Measurements from ENCODE around the gene UHRF2. TPM values are rescaled to one million over a fixed set of nuclear protein-coding genes. Genes with fewer than 3 reads are reported as not detected.

UHRF2 gene
- total and polyA plus RNA-seq, 2 donors (not counting 3 experiments of a cell fraction or from before 2014, with no cell fraction given), result 63.5 to 101 TPM

- POLR2A ChIA-PET, result no interaction called here
- dilution Hi-C loops (cut with MboI; ENCODE audit: extremely low pct_ligation_motif_present, low sequenced_read_pairs), result no loop called here
- FAIRE-seq, result no peak
These were observed 5.2 kb upstream of the UHRF2 start for GRCh38 chr9:6407778-6408177.

More at GRCh38 chr9:6407778-6408177, 5.2 kb upstream of the UHRF2 start:
- Histone ChIP-seq H3K9me1 (replicated peaks; ENCODE audit: control insufficient read depth, extremely low read depth, insufficient read depth, low read length) (no peaks in the 10 kb centered on the region), H3K4me3 (replicated peaks in 1 of 3; ENCODE audit: insufficient read depth in 1 of 3, low read depth in 1 of 3, low read length in 3 of 3) (no peak overlapping the region), H3K4me1 (ENCODE audit: control insufficient read depth, extremely low read depth, insufficient read depth, low read length) (peaks cover 4% of the 10 kb centered on the region), H3K36me3 (ENCODE audit: control insufficient read depth in 2 of 2, extremely low read depth in 1 of 2, insufficient read depth in 2 of 2, low read length in 2 of 2) (no peaks in the 10 kb centered on the region), H3K27me3 (ENCODE audit: control insufficient read depth in 2 of 2, insufficient read depth in 2 of 2, low read length in 2 of 2) (peaks cover 0 to 3% of the 10 kb centered on the region in 2 experiments), H3K9me3 (replicated peaks; ENCODE audit: control insufficient read depth, insufficient read depth, low read length) (no peaks in the 10 kb centered on the region), H3K27ac (ENCODE audit: insufficient read depth, low read depth, low read length) (no peak overlapping the region), H3K4me2 (ENCODE audit: insufficient read depth, low read length) (no peak overlapping the region), H4K20me1 (replicated peaks; ENCODE audit: control insufficient read depth, extremely low read depth, insufficient read depth, low read length) (no peaks in the 10 kb centered on the region), H2AFZ (ENCODE audit: low read depth, low read length) (no peak overlapping the region), H3K79me2 (ENCODE audit: control insufficient read depth, insufficient read depth, low read length) (no peaks in the 10 kb centered on the region), H3K9ac (replicated peaks; ENCODE audit: extremely low read depth, insufficient read depth, low read length) (no peak overlapping the region)
- DNase-seq (ENCODE audit: low read depth, low spot score), result no peak
- intact Hi-C loops (cut with micrococcal nuclease), result no loop called here
- TF ChIP-seq GATA2 (IDR thresholded peaks at IDR 0.05; ENCODE audit: insufficient read depth, insufficient read length, low read depth, low read length) (no peak), EZH2 (IDR thresholded peaks at IDR 0.05; ENCODE audit: borderline replicate concordance, low read depth, low read length, severe bottlenecking) (no peak), MYC (IDR thresholded peaks at IDR 0.05; ENCODE audit: low read depth, low read length) (no peak), POLR2AphosphoS5 (IDR thresholded peaks at IDR 0.05; ENCODE audit: insufficient read depth, low read depth, low read length) (no peak), FOS (IDR thresholded peaks at IDR 0.05; ENCODE audit: borderline replicate concordance, insufficient read depth, low read length) (no peak), POLR2A (IDR thresholded peaks at IDR 0.05; ENCODE audit: low read depth, low read length) (no peak), JUN (IDR thresholded peaks at IDR 0.05; ENCODE audit: borderline replicate concordance, insufficient read depth, insufficient read length, low read depth) (no peak)
- TF ChIP-seq, protein P1, sequence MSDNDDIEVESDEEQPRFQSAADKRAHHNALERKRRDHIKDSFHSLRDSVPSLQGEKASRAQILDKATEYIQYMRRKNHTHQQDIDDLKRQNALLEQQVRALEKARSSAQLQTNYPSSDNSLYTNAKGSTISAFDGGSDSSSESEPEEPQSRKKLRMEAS (IDR thresholded peaks at IDR 0.05; ENCODE audit: insufficient read depth, insufficient read length), result no peak
- TF ChIP-seq, protein P2, sequence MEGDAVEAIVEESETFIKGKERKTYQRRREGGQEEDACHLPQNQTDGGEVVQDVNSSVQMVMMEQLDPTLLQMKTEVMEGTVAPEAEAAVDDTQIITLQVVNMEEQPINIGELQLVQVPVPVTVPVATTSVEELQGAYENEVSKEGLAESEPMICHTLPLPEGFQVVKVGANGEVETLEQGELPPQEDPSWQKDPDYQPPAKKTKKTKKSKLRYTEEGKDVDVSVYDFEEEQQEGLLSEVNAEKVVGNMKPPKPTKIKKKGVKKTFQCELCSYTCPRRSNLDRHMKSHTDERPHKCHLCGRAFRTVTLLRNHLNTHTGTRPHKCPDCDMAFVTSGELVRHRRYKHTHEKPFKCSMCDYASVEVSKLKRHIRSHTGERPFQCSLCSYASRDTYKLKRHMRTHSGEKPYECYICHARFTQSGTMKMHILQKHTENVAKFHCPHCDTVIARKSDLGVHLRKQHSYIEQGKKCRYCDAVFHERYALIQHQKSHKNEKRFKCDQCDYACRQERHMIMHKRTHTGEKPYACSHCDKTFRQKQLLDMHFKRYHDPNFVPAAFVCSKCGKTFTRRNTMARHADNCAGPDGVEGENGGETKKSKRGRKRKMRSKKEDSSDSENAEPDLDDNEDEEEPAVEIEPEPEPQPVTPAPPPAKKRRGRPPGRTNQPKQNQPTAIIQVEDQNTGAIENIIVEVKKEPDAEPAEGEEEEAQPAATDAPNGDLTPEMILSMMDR (IDR thresholded peaks at IDR 0.05; ENCODE audit: extremely low read depth in 1 of 2, insufficient read depth in 1 of 2, low read depth in 1 of 2, low read length in 2 of 2), result no peak
- no TSS peak for BruUV-seq (replicated peaks)
- CTCF ChIA-PET, result interaction anchor here (1.1 to 1.5 kb wide), 2 partner anchors 14 to 160 kb away, joined by 3 to 4 read pairs; no protein-coding TSS in a partner anchor
